Thymus (tissue), 11 donors: ENCODE data around the gene VANGL1. TPM values are rescaled to one million over a fixed set of nuclear protein-coding genes. Genes with fewer than 3 reads are reported as not detected.

ENCODE experiments used
- DNase-seq, 9 donors: peaks; one replicate each; pipeline ENCODE4 v3.0.0-alpha.2; 2013; ENCODE audit warnings: low spot score in 9 of 9, low read depth in 6 of 9, missing footprints in 1 of 9
- H3K27ac ChIP-seq, 2 donors: one replicate each; pipeline ENCODE4 v1.5.1; 2013; ENCODE audit warnings: control low read depth in 1 of 2, low read depth in 1 of 2, low read length in 1 of 2, mild to moderate bottlenecking in 1 of 2, moderate library complexity in 1 of 2
- H3K27me3 ChIP-seq, 2 donors: one replicate each; pipeline ENCODE4 v1.5.1; 2013; ENCODE audit warnings: low read length in 1 of 2; ENCODE audit not compliant: control insufficient read depth in 2 of 2, insufficient read depth in 1 of 2
- H3K36me3 ChIP-seq, 2 donors: one replicate each; pipeline ENCODE4 v1.5.1; 2013; ENCODE audit warnings: low read length in 1 of 2, mild to moderate bottlenecking in 1 of 2, moderate library complexity in 1 of 2; ENCODE audit not compliant: control insufficient read depth in 2 of 2, insufficient read depth in 2 of 2
- H3K4me1 ChIP-seq, 2 donors: one replicate each; pipeline ENCODE4 v1.5.1; 2013; ENCODE audit warnings: low read length in 2 of 2; ENCODE audit not compliant: control insufficient read depth in 2 of 2, insufficient read depth in 2 of 2
- H3K4me3 ChIP-seq, 2 donors: one replicate each; pipeline ENCODE4 v1.5.1; 2013; ENCODE audit warnings: low read length in 2 of 2, control low read depth in 1 of 2, mild to moderate bottlenecking in 1 of 2
- H3K9me3 ChIP-seq, 2 donors: one replicate each; pipeline ENCODE4 v1.5.1; 2013; ENCODE audit warnings: low read length in 1 of 2, mild to moderate bottlenecking in 1 of 2; ENCODE audit not compliant: control insufficient read depth in 2 of 2, insufficient read depth in 1 of 2
- WGBS: extraction: QIAGEN DNeasy Blood & Tissue Kit; methylation state at CpG from one replicate; pipeline ENCODE4 v1.1.7; 2013; 5-methylcytosine and 5-hydroxymethylcytosine counted together
- polyA plus RNA-seq: library from polyadenylated mRNA; stranded (reverse); fragments of 200-250 nt; gene quantifications from one replicate; pipeline ENCODE4 v1.2.3, GENCODE V29; 2013
- total RNA-seq: library from RNA; stranded (reverse); fragments of 120-200 nt; gene quantifications from one replicate; pipeline ENCODE4 v1.2.4, GENCODE V29; 2013
- donor health status: healthy.

The VANGL1 gene
- total and polyA plus RNA-seq, 2 donors: 2.9 to 6.7 TPM

DNA sequence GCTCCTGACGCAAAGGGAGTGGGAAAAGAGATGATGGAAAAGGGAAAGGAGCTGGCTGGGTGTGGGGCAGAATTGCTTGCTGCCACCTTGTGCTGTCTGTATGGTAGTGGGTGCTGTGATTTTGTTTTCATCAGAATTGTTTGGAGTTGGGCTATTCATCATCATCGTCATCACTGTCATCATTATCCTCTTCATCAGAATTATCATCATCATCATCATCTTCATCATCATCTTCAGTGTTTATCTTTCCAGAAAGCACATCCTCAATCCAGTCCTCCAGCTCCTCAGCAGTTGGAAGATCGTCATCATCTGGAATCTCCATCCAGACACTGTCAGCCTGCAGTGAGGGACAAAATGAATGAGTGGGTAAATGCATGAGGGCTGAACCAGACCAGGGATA is 59.3 kb downstream of the VANGL1 start:
- Histone ChIP-seq H3K4me3 (no peak overlapping the region), H3K27ac (no peak overlapping the region), H3K27me3 (no peaks in the 10 kb centered on the region), H3K36me3 (no peaks in the 10 kb centered on the region), H3K4me1 (no peaks in the 10 kb centered on the region), H3K9me3 (no peaks in the 10 kb centered on the region)
- DNase-seq: no peak
- WGBS: 96% methylated on average over 3 of the region's 3 CpGs

DNA sequence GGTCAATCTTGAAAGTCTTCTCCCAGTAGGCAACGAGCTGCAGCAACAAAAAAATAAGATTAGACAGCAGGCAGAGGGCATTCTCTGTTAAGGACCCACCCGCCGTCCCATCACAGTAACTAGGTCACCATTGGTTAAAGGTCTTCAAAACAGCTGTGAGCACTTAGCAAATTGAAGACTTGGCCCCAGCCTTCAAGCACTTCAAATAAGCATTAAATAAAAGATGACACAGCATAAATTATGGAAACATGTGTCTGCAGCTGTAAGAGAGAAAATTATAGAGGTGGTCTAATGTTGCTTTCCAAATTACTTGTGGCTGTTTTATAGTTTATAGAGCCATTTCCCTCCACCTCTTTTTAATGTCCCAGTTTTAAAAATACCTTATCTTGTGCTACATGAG is 61.2 kb downstream of the VANGL1 start:
- no peaks in the 10 kb centered on the region for H3K27me3 ChIP-seq
- no peak overlapping the region for H3K27ac ChIP-seq
- H3K4me1 ChIP-seq: peaks cover 4 to 7% of the 10 kb centered on the region in 2 donors
- no peak for DNase-seq
- no peaks in the 10 kb centered on the region for H3K9me3 ChIP-seq
- no peaks in the 10 kb centered on the region for H3K36me3 ChIP-seq
- no peak overlapping the region for H3K4me3 ChIP-seq
- 92% methylated on average over 3 of the region's 3 CpGs for WGBS

DNA sequence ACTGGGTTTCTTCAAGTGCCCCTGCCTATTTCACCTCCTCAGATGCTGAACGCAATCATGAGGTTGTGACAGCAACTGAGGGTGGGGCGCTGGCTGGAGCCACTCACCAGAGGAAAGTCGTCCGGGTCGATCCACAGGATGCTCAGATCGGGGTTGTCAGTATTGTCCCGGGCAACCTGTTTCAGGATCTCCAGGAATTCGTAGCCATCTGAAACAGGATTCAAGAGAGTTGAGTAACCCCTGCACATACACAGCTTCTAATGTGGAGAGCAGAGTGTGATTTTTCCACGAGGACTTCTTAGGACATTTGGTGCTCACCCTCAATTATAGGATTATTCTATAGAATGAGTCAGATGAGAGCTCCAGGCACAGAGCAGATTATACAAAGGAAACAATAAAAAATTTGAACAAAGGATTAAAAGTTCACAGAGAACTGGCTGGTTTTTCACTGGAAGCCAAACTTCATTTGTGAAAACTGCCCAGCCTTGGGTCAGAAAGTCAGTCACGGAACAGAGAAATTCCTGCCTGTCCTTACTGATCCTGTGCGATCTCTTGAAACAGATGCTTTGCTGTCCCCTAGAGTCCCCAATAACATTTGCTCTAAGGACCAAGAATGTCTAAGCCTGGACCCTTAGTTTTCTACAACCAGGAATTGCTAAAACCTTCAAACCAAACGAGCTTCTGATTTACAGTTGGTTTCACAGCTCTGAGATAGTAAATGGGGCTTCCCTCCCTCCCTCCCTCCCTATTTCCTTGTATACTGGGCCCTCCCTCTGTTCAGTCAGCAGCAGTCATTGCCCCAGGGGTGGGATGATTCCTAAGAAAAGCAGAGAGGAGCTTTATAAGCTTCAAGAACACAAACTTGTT is 63.5 kb downstream of the VANGL1 start:
- WGBS: 92% methylated on average over 12 of the region's 12 CpGs
- no peaks in the 10 kb centered on the region for H3K27me3 ChIP-seq
- H3K36me3 ChIP-seq: no peaks in the 10 kb centered on the region
- H3K27ac ChIP-seq: no peak overlapping the region
- H3K9me3 ChIP-seq: no peaks in the 10 kb centered on the region
- peaks cover 10 to 12% of the 10 kb centered on the region in 2 donors for H3K4me1 ChIP-seq
- no peak for DNase-seq
- no peak overlapping the region for H3K4me3 ChIP-seq

DNA sequence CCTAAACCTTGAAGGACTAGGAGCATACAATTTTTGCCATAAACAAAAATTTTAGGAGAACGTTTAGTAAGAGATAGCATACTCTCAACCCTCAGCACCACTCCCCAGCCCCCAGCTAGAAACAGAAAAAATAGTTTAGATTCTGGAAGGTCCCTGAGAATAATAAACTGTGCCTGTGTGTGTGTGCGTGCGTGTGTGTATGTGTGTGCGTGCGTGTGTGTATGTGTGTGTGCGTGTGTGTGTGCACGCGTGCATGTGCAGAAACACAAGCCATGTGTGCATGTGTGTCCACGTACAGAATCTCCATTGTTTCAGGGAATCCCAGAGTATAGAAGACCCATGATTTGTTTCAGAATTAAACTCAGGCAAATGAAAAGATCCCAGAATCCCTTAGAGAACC is 64.2 kb downstream of the VANGL1 start:
- Histone ChIP-seq H3K4me3 (no peak overlapping the region), H3K27me3 (no peaks in the 10 kb centered on the region), H3K27ac (no peak overlapping the region), H3K36me3 (no peaks in the 10 kb centered on the region), H3K9me3 (no peaks in the 10 kb centered on the region), H3K4me1 (peaks cover 16 to 18% of the 10 kb centered on the region in 2 donors)
- no peak for DNase-seq
- WGBS: 98% methylated on average over 9 of the region's 9 CpGs

GRCh38 chr1:115706587-115707425 is 65.0 kb downstream of the VANGL1 start:
- Histone ChIP-seq H3K4me1 (peaks cover 22 to 24% of the 10 kb centered on the region in 2 donors), H3K9me3 (no peaks in the 10 kb centered on the region), H3K4me3 (no peak overlapping the region), H3K27ac (no peak overlapping the region), H3K36me3 (no peaks in the 10 kb centered on the region), H3K27me3 (no peaks in the 10 kb centered on the region)
- WGBS: 61% methylated on average over 8 of the region's 8 CpGs
- DNase-seq: peak in 8 of 9 donors; percentile 29 to 75 (median 50)

DNA sequence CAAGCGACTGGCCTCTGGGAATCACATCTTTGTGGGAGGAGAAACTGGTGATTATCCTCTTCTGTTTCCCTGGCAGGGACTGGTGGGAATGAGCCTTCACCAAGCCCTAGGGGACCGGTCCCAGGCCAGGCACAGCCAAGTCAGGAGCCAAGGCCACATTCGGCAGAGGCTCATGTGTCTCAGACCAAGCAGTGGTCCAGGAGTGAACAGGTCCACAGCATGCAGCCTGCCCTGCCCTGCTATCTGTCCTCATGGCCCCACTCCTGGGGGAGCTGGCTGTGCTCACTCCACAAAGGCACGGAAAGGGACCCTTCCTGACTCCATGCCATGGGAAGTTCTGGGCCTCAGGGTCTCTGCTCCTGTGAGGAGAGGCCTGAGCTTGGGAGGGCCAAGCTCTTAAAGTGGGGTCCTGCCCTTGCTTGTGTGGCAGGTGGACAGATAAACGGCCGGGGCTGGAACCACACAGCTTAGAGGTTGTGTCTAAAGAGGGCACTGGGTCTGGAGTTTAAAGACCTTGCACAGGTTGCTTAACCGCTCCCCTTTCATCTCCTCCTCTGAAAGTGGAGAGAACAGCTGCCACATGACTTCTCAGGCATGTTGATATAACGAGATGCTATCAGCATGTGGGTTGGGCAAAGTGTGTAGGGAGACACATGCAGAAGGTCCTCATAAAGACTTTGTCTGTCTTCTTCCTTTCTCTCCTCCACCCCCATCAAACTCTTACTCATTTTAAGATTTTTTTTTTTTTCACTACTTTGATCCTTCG is 69.3 kb downstream of the VANGL1 start:
- peak; percentile 39 to 92 (median 77) for DNase-seq
- 38% methylated on average over 9 of the region's 9 CpGs for WGBS

GRCh38 chr1:115712911-115713609 is 71.3 kb downstream of the VANGL1 start:
- WGBS: 95% methylated on average over 10 of the region's 10 CpGs
- Histone ChIP-seq H3K4me1 (peaks cover 32 to 41% of the 10 kb centered on the region in 2 donors), H3K27me3 (no peaks in the 10 kb centered on the region), H3K4me3 (no peak overlapping the region), H3K9me3 (no peaks in the 10 kb centered on the region), H3K36me3 (no peaks in the 10 kb centered on the region), H3K27ac (no peak overlapping the region)
- DNase-seq: no peak

More for the DNA sequence above, 69.3 kb downstream of the VANGL1 start:
- Histone ChIP-seq H3K27ac (peak overlapping the region in 1 of 2 donors; percentile 65), H3K27me3 (no peaks in the 10 kb centered on the region), H3K9me3 (no peaks in the 10 kb centered on the region), H3K4me1 (peaks cover 32 to 43% of the 10 kb centered on the region in 2 donors), H3K36me3 (no peaks in the 10 kb centered on the region), H3K4me3 (no peak overlapping the region)

- Histone ChIP-seq H3K4me1 (peaks cover 34 to 49% of the 10 kb centered on the region in 2 donors), H3K27me3 (no peaks in the 10 kb centered on the region), H3K36me3 (no peaks in the 10 kb centered on the region), H3K4me3 (no peak overlapping the region), H3K9me3 (no peaks in the 10 kb centered on the region), H3K27ac (no peak overlapping the region)
- no peak for DNase-seq
- WGBS: 92% methylated on average over 5 of the region's 5 CpGs
Measured at GRCh38 chr1:115713906-115714305, 72.1 kb downstream of the VANGL1 start.
